Peyer's patch (tissue), 4 donors: Measurements from ENCODE around the gene MTUS2.

ENCODE experiments used
- CTCF ChIP-seq, 6 experiments: fragments of 450-650 bp in 4 of 6; fragments of 200-600 bp in 2 of 6; sonication (generic) in 1 of 6; IDR thresholded peaks; one replicate each; pipeline ENCODE4 v1.5.1; 2017 to 2019; ENCODE audit warnings: antibody characterized with exemption in 6 of 6, mild to moderate bottlenecking in 3 of 6, moderate library complexity in 1 of 6
- POLR2A ChIP-seq, 2 donors: fragments of 450-650 bp; IDR thresholded peaks; one replicate each; pipeline ENCODE4 v1.5.1; 2017; ENCODE audit warnings: antibody characterized with exemption in 2 of 2, mild to moderate bottlenecking in 2 of 2, moderate library complexity in 2 of 2

- TF ChIP-seq CTCF (IDR thresholded peaks at IDR 0.05) (no peak), POLR2A (IDR thresholded peaks at IDR 0.05) (no peak)
Observed at GRCh38 chr13:29020314-29020713, 200.2 kb downstream of the MTUS2 start.
